Measurements from ENCODE around the gene ZNF280A. TPM values are rescaled to one million over a fixed set of nuclear protein-coding genes. Genes with fewer than 3 reads are reported as not detected.
"Not testable (repeated sequence)": the region's sequence is repeated elsewhere in the genome, so short reads cannot be mapped to it uniquely, and the experiment has no call there.

ZNF280A gene
- polyA plus RNA-seq, 3 donors: not detected

DNA sequence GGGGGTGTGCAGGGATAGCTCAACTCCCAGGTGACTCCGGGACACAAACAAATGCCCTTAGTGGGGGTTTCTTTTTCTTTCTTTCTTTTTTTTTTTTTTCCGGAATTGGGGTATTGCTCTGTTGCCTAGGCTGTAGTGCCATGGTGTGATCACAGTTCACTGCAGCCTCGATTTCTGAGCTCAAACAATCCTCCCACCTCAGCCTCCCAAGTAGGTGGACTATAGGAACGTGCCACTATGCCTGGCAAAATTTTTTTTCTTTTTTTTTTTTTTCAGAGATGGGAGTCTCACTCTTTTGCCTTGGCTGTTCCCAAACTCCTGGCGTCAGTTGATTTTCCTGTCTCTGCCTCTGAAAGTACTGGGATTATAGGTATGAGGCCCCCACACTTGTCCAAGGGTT lies 13.8 kb upstream of the ZNF280A start:
- H3K4me3 Mint-ChIP-seq: no peak overlapping the region
- no peaks in the 10 kb centered on the region for H3K4me1 ChIP-seq (ENCODE audit: control insufficient read depth in 1 of 2, insufficient read depth in 2 of 2, low read length in 2 of 2)
- no peaks in the 10 kb centered on the region for H3K4me1 Mint-ChIP-seq
- no peak overlapping the region for H3K9ac ChIP-seq (ENCODE audit: insufficient read depth, low read length, poor library complexity, severe bottlenecking)
- no peak overlapping the region for H3K4me2 ChIP-seq (replicated peaks; ENCODE audit: extremely low read depth, low read length, poor library complexity, severe bottlenecking)
- no peak overlapping the region for H2AFZ ChIP-seq (ENCODE audit: insufficient read depth, low read depth, low read length, poor library complexity, severe bottlenecking)
- no peak for DNase-seq
- peaks cover 0 to 3% (median 0%) of the 10 kb centered on the region in 3 donors for H3K27me3 Mint-ChIP-seq (ENCODE audit: low read depth in 3 of 3)
- TF ChIP-seq, protein P1, sequence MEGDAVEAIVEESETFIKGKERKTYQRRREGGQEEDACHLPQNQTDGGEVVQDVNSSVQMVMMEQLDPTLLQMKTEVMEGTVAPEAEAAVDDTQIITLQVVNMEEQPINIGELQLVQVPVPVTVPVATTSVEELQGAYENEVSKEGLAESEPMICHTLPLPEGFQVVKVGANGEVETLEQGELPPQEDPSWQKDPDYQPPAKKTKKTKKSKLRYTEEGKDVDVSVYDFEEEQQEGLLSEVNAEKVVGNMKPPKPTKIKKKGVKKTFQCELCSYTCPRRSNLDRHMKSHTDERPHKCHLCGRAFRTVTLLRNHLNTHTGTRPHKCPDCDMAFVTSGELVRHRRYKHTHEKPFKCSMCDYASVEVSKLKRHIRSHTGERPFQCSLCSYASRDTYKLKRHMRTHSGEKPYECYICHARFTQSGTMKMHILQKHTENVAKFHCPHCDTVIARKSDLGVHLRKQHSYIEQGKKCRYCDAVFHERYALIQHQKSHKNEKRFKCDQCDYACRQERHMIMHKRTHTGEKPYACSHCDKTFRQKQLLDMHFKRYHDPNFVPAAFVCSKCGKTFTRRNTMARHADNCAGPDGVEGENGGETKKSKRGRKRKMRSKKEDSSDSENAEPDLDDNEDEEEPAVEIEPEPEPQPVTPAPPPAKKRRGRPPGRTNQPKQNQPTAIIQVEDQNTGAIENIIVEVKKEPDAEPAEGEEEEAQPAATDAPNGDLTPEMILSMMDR (IDR thresholded peaks at IDR 0.05): no peak
- H3K9me3 ChIP-seq (replicated peaks in 1 of 2; ENCODE audit: control insufficient read depth in 1 of 2, insufficient read depth in 1 of 2, low read length in 2 of 2): no peaks in the 10 kb centered on the region
- no peak overlapping the region for H3K27ac ChIP-seq (ENCODE audit: low read depth in 1 of 2, low read length in 2 of 2)
- H3K36me3 ChIP-seq (replicated peaks in 1 of 2; ENCODE audit: control insufficient read depth in 1 of 2, insufficient read depth in 2 of 2, low read length in 2 of 2): no peaks in the 10 kb centered on the region
- no peaks in the 10 kb centered on the region for H3K36me3 Mint-ChIP-seq
- H3K4me3 ChIP-seq (replicated peaks in 1 of 3; ENCODE audit: low read depth in 2 of 3, low read length in 3 of 3): no peak overlapping the region
- no peaks in the 10 kb centered on the region for H4K20me1 ChIP-seq (ENCODE audit: insufficient read depth, low read length)
- intact Hi-C loops (cut with micrococcal nuclease): no loop called here
- H3K27me3 ChIP-seq (ENCODE audit: control insufficient read depth in 2 of 2, insufficient read depth in 2 of 2, low read length in 2 of 2): no peaks in the 10 kb centered on the region
- no peaks in the 10 kb centered on the region for H3K79me2 ChIP-seq (ENCODE audit: insufficient read depth, low read length)
- WGBS (ENCODE audit: insufficient coverage): no CpG with 5 or more reads among the region's 5 CpGs
- no peak overlapping the region for H3K27ac Mint-ChIP-seq
- no peaks in the 10 kb centered on the region for H3K9me3 Mint-ChIP-seq

DNA sequence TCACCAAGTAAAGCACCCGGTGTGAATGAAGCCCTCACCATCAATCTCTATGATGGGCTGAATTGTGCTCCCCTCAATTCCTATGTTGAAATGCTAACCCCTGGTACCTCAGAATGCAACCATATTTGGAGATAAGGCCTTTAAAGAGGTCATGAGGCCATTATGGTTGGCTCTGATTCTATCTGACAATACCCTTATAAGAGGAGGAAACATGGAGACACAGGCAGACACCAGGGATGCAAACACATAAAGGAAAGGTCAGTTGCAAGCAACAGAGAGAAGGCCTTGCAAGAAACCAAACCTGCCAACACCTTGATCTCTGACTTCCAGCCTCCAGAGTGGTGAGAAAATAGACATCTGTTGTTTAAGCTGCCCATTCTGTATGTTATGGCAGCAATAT lies 13.3 kb upstream of the ZNF280A start:
- intact Hi-C loops (cut with micrococcal nuclease): no loop called here
- H4K20me1 ChIP-seq (ENCODE audit: insufficient read depth, low read length): no peaks in the 10 kb centered on the region
- H2AFZ ChIP-seq (ENCODE audit: insufficient read depth, low read depth, low read length, poor library complexity, severe bottlenecking): no peak overlapping the region
- no peaks in the 10 kb centered on the region for H3K27me3 ChIP-seq (ENCODE audit: control insufficient read depth in 2 of 2, insufficient read depth in 2 of 2, low read length in 2 of 2)
- H3K4me3 Mint-ChIP-seq: no peak overlapping the region
- H3K79me2 ChIP-seq (ENCODE audit: insufficient read depth, low read length): no peaks in the 10 kb centered on the region
- H3K4me2 ChIP-seq (replicated peaks; ENCODE audit: extremely low read depth, low read length, poor library complexity, severe bottlenecking): no peak overlapping the region
- H3K4me3 ChIP-seq (replicated peaks in 1 of 3; ENCODE audit: low read depth in 2 of 3, low read length in 3 of 3): no peak overlapping the region
- H3K27ac Mint-ChIP-seq: no peak overlapping the region
- DNase-seq: no peak
- H3K4me1 Mint-ChIP-seq: no peaks in the 10 kb centered on the region
- no peak overlapping the region for H3K9ac ChIP-seq (ENCODE audit: insufficient read depth, low read length, poor library complexity, severe bottlenecking)
- no CpG with 5 or more reads among the region's 1 CpG for WGBS (ENCODE audit: insufficient coverage)
- H3K36me3 ChIP-seq (replicated peaks in 1 of 2; ENCODE audit: control insufficient read depth in 1 of 2, insufficient read depth in 2 of 2, low read length in 2 of 2): no peaks in the 10 kb centered on the region
- peaks cover 0 to 3% (median 0%) of the 10 kb centered on the region in 3 donors for H3K27me3 Mint-ChIP-seq (ENCODE audit: low read depth in 3 of 3)
- no peak overlapping the region for H3K27ac ChIP-seq (ENCODE audit: low read depth in 1 of 2, low read length in 2 of 2)
- TF ChIP-seq, protein P1 (IDR thresholded peaks at IDR 0.05): no peak
- no peaks in the 10 kb centered on the region for H3K4me1 ChIP-seq (ENCODE audit: control insufficient read depth in 1 of 2, insufficient read depth in 2 of 2, low read length in 2 of 2)
- H3K36me3 Mint-ChIP-seq: no peaks in the 10 kb centered on the region
- H3K9me3 Mint-ChIP-seq: peaks cover 0 to 1% (median 0%) of the 10 kb centered on the region in 7 donors
- H3K9me3 ChIP-seq (replicated peaks in 1 of 2; ENCODE audit: control insufficient read depth in 1 of 2, insufficient read depth in 1 of 2, low read length in 2 of 2): no peaks in the 10 kb centered on the region

DNA sequence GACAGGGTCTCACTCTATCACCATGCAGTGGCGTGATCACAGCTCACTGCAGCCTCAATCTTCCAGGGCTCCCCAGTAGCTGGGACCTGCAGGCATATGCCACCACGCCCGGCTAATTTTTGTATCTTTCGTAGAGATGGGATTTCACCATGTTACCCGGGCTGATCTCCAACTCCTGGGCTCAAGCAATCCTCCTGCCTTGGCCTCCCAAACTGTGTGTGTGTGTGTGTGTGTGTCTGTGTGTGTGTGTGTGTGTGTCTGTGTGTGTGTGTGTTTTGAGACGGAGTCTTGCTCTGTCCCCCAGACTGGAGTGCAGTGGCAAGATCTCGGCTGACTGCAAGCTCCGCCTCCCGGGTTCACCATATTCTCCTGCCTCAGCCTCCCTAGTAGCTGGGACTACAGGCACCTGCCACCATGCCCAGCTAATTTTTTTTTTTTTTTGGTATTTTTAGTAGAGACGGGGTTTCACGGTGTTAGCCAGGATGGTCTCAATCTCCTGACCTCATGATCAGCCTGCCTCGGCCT lies 12.5 kb upstream of the ZNF280A start:
- H3K4me1 Mint-ChIP-seq; H3K27me3 ChIP-seq (ENCODE audit: control insufficient read depth in 2 of 2, insufficient read depth in 2 of 2, low read length in 2 of 2); intact Hi-C loops (cut with micrococcal nuclease); H3K79me2 ChIP-seq (ENCODE audit: insufficient read depth, low read length); H3K4me2 ChIP-seq (replicated peaks; ENCODE audit: extremely low read depth, low read length, poor library complexity, severe bottlenecking); H3K27ac Mint-ChIP-seq; H3K36me3 ChIP-seq (replicated peaks in 1 of 2; ENCODE audit: control insufficient read depth in 1 of 2, insufficient read depth in 2 of 2, low read length in 2 of 2); H3K27ac ChIP-seq (ENCODE audit: low read depth in 1 of 2, low read length in 2 of 2); H3K4me3 Mint-ChIP-seq; H2AFZ ChIP-seq (ENCODE audit: insufficient read depth, low read depth, low read length, poor library complexity, severe bottlenecking); H3K9me3 Mint-ChIP-seq; H4K20me1 ChIP-seq (ENCODE audit: insufficient read depth, low read length); H3K4me1 ChIP-seq (ENCODE audit: control insufficient read depth in 1 of 2, insufficient read depth in 2 of 2, low read length in 2 of 2); H3K27me3 Mint-ChIP-seq (ENCODE audit: low read depth in 3 of 3); H3K9ac ChIP-seq (ENCODE audit: insufficient read depth, low read length, poor library complexity, severe bottlenecking); H3K36me3 Mint-ChIP-seq; DNase-seq; H3K4me3 ChIP-seq (replicated peaks in 1 of 3; ENCODE audit: low read depth in 2 of 3, low read length in 3 of 3); H3K9me3 ChIP-seq (replicated peaks in 1 of 2; ENCODE audit: control insufficient read depth in 1 of 2, insufficient read depth in 1 of 2, low read length in 2 of 2): not testable (repeated sequence)
- 91% methylated on average over 5 of the region's 12 CpGs for WGBS (ENCODE audit: insufficient coverage)

Measured in CD14-positive monocyte (primary cell).